ENCODE data around the gene TMEM184A.
A peak's percentile ranks its signal among the peaks of the same experiment; 100 is the strongest.
"Not testable (repeated sequence)": the region's sequence is repeated elsewhere in the genome, so short reads cannot be mapped to it uniquely, and the experiment has no call there.

TMEM184A gene

GRCh38 chr7:1520539-1521234, 35.3 kb downstream of the TMEM184A start:
- DNase-seq, result no peak

- DNase-seq, result not testable (repeated sequence)
These were observed 36.6 kb downstream of the TMEM184A start for GRCh38 chr7:1519322-1519922.

- no peak for DNase-seq
These were observed 39.3 kb downstream of the TMEM184A start for GRCh38 chr7:1516586-1517251.

GRCh38 chr7:1515509-1515967, 40.5 kb downstream of the TMEM184A start:
- DNase-seq, result not testable (repeated sequence)

GRCh38 chr7:1514995-1515401, 41.0 kb downstream of the TMEM184A start:
- no peak for DNase-seq

GRCh38 chr7:1514407-1514806, 41.6 kb downstream of the TMEM184A start:
- DNase-seq, result no peak

- DNase-seq, result no peak
These were observed 42.3 kb downstream of the TMEM184A start for GRCh38 chr7:1513657-1514095.

GRCh38 chr7:1512781-1513656, 43.0 kb downstream of the TMEM184A start:
- DNase-seq, result peak; percentile 44

GRCh38 chr7:1511444-1512422, 44.3 kb downstream of the TMEM184A start:
- no peak for DNase-seq

GRCh38 chr7:1510780-1511154, 45.2 kb downstream of the TMEM184A start:
- no peak for DNase-seq

- DNase-seq, result no peak
These were observed 46.8 kb downstream of the TMEM184A start for GRCh38 chr7:1509226-1509625.

GRCh38 chr7:1508277-1508758, 47.7 kb downstream of the TMEM184A start:
- no peak for DNase-seq

- DNase-seq, result no peak
These were observed 50.1 kb downstream of the TMEM184A start for GRCh38 chr7:1505731-1506550.

GRCh38 chr7:1503816-1504775, 51.9 kb downstream of the TMEM184A start, which contains the start of gene INTS1:
INTS1 (minus strand) TSS chr7:1504389; CDS start chr7:1503960, 429 bp downstream.
- DNase-seq, result peak; percentile 87

GRCh38 chr7:1503390-1503789, 52.6 kb downstream of the TMEM184A start:
- no peak for DNase-seq

GRCh38 chr7:1502845-1503244, 53.2 kb downstream of the TMEM184A start:
- DNase-seq, result no peak

- no peak for DNase-seq
These were observed 54.3 kb downstream of the TMEM184A start for GRCh38 chr7:1501487-1502270.

- no peak for DNase-seq
These were observed 55.8 kb downstream of the TMEM184A start for GRCh38 chr7:1500064-1500807.

All from activated effector memory CD4-positive, alpha-beta T cell treated with Interleukin-2 at 50 U/mL for 16 hours (primary cell).